Measurements from ENCODE around the gene NIM1K. TPM values are rescaled to one million over a fixed set of nuclear protein-coding genes. Genes with fewer than 3 reads are reported as not detected.

The NIM1K gene
- total and polyA plus RNA-seq, 10 of the 15 experiments (the other 5 are each of a cell fraction or from before 2014, with no cell fraction given), result 0.27 to 1.7 (median 0.66) TPM

DNA sequence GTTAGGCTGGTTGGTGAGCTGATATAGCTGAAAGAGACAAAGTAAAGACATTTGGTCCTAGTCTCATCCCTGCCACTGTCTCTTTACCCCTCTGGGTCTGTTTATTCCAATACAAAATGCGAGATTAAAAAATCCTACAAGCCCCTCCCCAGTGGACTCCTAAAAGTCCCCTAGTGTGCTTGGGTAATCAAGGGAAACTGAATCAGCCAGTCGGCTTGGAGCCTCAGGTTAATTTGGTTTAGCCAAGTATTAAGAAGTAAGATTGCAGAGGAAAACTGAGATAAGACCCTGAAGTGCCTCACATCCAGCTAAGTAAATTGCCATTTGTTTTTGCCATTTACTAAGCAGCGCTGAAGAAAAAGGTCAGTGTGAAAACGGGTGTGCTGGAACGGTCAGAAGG, 10.4 kb downstream of the NIM1K start (continued):
- TF ChIP-seq, protein P1, sequence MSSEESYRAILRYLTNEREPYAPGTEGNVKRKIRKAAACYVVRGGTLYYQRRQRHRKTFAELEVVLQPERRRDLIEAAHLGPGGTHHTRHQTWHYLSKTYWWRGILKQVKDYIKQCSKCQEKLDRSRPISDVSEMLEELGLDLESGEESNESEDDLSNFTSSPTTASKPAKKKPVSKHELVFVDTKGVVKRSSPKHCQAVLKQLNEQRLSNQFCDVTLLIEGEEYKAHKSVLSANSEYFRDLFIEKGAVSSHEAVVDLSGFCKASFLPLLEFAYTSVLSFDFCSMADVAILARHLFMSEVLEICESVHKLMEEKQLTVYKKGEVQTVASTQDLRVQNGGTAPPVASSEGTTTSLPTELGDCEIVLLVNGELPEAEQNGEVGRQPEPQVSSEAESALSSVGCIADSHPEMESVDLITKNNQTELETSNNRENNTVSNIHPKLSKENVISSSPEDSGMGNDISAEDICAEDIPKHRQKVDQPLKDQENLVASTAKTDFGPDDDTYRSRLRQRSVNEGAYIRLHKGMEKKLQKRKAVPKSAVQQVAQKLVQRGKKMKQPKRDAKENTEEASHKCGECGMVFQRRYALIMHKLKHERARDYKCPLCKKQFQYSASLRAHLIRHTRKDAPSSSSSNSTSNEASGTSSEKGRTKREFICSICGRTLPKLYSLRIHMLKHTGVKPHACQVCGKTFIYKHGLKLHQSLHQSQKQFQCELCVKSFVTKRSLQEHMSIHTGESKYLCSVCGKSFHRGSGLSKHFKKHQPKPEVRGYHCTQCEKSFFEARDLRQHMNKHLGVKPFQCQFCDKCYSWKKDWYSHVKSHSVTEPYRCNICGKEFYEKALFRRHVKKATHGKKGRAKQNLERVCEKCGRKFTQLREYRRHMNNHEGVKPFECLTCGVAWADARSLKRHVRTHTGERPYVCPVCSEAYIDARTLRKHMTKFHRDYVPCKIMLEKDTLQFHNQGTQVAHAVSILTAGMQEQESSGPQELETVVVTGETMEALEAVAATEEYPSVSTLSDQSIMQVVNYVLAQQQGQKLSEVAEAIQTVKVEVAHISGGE (CRISPR knock-in tag; IDR thresholded peaks at IDR 0.05), result no peak
- TF ChIP-seq ZNF622 (IDR thresholded peaks at IDR 0.05) (no peak), CHD2 (IDR thresholded peaks at IDR 0.05; ENCODE audit: borderline replicate concordance, low read depth, low read length) (no peak), MEF2A (IDR thresholded peaks at IDR 0.05; ENCODE audit: insufficient read depth, low read depth, low read length) (no peak)

DNA sequence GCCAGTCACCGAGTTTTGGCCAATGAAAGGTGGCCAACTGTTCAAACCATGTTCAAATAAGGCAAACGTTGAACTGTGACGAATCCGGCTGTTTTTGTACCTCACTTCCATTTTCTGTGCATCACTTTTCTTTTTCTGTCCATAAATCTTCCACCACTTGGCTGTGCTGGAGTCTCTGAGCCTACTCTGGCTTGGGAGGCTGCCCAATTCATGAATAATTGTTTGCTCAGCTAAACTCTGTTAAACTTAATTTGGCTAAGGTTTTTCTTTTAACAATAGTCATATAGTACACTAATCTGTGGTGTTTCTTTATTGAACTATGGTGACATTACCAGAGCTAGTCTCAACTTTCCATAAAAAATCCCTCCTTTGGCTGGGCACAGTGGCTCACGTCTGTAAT, 11.3 kb downstream of the NIM1K start:
- H3K4me1 ChIP-seq (ENCODE audit: control insufficient read depth, insufficient read depth, low read length), result peaks cover 8% of the 10 kb centered on the region; the same call in 1 of the 2 replicates
- no peak for FAIRE-seq
- no peak overlapping the region for H3K4me3 ChIP-seq
- intact Hi-C loops (cut with micrococcal nuclease; ENCODE audit: unreplicated experiment), result no loop called here
- no peak overlapping the region for H3K9ac ChIP-seq (ENCODE audit: control insufficient read depth, insufficient read depth, low read length)
- DNase-seq (ENCODE audit: low read depth, low spot score), result no peak
- RAD21 ChIA-PET (ENCODE audit: unreplicated experiment), result interaction anchor here (1.0 to 1.3 kb wide), 2 partner anchors 100 to 102 kb away, joined by 3 read pairs; no protein-coding TSS in a partner anchor
- H2AFZ ChIP-seq (ENCODE audit: control insufficient read depth, low read depth, low read length), result no peak overlapping the region
- ATAC-seq, result no peak
- in situ Hi-C loops (cut with MboI), result no loop called here
- H3K27me3 ChIP-seq (replicated peaks in 1 of 2; ENCODE audit: control insufficient read depth in 2 of 2, insufficient read depth in 2 of 2, low read length in 1 of 2), result no peaks in the 10 kb centered on the region
- H3K4me2 ChIP-seq (ENCODE audit: control insufficient read depth, insufficient read depth), result no peak overlapping the region
- no peaks in the 10 kb centered on the region for H3K79me2 ChIP-seq (ENCODE audit: control insufficient read depth, insufficient read depth, low read length)
- no peaks in the 10 kb centered on the region for H3K36me3 ChIP-seq (ENCODE audit: control insufficient read depth in 2 of 2, insufficient read depth in 2 of 2, low read length in 1 of 2)
- WGBS (ENCODE audit: insufficient coverage, insufficient replicate concordance, low lambda C conversion rate, missing lambda C conversion rate), result 70% methylated on average over 5 of the region's 5 CpGs
- no peaks in the 10 kb centered on the region for H4K20me1 ChIP-seq (ENCODE audit: control insufficient read depth, insufficient read depth)
- BruUV-seq (replicated peaks), result no TSS peak
- H3K27ac ChIP-seq (ENCODE audit: control insufficient read depth, insufficient read depth), result no peak overlapping the region
- no peak for TF ChIP-seq CBX5 (IDR thresholded peaks at IDR 0.05; ENCODE audit: low read depth)
- TF ChIP-seq, protein P2, sequence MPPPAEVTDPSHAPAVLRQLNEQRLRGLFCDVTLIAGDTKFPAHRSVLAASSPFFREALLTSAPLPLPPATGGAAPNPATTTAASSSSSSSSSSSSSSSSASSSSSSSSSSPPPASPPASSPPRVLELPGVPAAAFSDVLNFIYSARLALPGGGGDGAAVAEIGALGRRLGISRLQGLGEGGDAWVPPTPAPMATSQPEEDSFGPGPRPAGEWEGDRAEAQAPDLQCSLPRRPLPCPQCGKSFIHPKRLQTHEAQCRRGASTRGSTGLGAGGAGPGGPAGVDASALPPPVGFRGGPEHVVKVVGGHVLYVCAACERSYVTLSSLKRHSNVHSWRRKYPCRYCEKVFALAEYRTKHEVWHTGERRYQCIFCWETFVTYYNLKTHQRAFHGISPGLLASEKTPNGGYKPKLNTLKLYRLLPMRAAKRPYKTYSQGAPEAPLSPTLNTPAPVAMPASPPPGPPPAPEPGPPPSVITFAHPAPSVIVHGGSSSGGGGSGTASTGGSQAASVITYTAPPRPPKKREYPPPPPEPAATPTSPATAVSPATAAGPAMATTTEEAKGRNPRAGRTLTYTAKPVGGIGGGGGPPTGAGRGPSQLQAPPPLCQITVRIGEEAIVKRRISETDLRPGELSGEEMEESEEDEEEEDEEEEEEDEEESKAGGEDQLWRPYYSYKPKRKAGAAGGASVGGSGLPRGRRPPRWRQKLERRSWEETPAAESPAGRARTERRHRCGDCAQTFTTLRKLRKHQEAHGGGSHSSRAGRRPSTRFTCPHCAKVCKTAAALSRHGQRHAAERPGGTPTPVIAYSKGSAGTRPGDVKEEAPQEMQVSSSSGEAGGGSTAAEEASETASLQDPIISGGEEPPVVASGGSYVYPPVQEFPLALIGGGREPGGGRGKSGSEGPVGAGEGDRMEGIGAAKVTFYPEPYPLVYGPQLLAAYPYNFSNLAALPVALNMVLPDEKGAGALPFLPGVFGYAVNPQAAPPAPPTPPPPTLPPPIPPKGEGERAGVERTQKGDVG (CRISPR knock-in tag; IDR thresholded peaks at IDR 0.05), result no peak
- TF ChIP-seq, protein P3, sequence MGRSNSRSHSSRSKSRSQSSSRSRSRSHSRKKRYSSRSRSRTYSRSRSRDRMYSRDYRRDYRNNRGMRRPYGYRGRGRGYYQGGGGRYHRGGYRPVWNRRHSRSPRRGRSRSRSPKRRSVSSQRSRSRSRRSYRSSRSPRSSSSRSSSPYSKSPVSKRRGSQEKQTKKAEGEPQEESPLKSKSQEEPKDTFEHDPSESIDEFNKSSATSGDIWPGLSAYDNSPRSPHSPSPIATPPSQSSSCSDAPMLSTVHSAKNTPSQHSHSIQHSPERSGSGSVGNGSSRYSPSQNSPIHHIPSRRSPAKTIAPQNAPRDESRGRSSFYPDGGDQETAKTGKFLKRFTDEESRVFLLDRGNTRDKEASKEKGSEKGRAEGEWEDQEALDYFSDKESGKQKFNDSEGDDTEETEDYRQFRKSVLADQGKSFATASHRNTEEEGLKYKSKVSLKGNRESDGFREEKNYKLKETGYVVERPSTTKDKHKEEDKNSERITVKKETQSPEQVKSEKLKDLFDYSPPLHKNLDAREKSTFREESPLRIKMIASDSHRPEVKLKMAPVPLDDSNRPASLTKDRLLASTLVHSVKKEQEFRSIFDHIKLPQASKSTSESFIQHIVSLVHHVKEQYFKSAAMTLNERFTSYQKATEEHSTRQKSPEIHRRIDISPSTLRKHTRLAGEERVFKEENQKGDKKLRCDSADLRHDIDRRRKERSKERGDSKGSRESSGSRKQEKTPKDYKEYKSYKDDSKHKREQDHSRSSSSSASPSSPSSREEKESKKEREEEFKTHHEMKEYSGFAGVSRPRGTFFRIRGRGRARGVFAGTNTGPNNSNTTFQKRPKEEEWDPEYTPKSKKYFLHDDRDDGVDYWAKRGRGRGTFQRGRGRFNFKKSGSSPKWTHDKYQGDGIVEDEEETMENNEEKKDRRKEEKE (IDR thresholded peaks at IDR 0.05), result no peak
- no peaks in the 10 kb centered on the region; the same call in 2 of the 3 replicates for H3K9me3 ChIP-seq (replicated peaks; ENCODE audit: control insufficient read depth, insufficient read depth, low read length)
- CTCF ChIA-PET, result no interaction called here
- SMC1A ChIA-PET (ENCODE audit: uncharacterized antibody, unreplicated experiment), result interaction anchor here (1.0 to 1.3 kb wide), 2 partner anchors 20 to 41 kb away, joined by 3 read pairs; no protein-coding TSS in a partner anchor
- POLR2A ChIA-PET, result no interaction called here
